ENCODE measurements around the gene PTPN4.

DNA sequence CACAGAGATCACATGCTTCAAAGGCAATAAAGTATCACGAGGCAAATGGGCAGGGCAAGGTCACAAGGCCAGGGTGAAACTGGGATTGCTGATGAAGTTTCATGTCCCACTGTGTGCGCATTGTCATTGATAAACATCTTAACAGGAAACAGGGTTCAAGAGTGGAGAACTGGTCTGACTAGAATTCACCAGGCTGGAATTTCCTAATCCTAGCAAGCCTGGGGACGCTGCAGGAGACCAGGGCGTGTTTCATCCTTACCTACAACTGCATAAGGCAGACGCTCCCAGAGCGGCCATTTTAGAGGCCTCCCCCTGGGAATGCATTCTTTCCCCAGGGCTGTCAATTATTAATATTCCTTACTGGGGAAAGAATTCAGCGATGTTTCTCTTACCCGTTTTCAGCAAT is 33.2 kb downstream of the PTPN4 start:
- TF ChIP-seq, protein P1, sequence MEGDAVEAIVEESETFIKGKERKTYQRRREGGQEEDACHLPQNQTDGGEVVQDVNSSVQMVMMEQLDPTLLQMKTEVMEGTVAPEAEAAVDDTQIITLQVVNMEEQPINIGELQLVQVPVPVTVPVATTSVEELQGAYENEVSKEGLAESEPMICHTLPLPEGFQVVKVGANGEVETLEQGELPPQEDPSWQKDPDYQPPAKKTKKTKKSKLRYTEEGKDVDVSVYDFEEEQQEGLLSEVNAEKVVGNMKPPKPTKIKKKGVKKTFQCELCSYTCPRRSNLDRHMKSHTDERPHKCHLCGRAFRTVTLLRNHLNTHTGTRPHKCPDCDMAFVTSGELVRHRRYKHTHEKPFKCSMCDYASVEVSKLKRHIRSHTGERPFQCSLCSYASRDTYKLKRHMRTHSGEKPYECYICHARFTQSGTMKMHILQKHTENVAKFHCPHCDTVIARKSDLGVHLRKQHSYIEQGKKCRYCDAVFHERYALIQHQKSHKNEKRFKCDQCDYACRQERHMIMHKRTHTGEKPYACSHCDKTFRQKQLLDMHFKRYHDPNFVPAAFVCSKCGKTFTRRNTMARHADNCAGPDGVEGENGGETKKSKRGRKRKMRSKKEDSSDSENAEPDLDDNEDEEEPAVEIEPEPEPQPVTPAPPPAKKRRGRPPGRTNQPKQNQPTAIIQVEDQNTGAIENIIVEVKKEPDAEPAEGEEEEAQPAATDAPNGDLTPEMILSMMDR (IDR thresholded peaks at IDR 0.05): no peak
- TF ChIP-seq POLR2A (IDR thresholded peaks at IDR 0.05) (no peak), EP300 (IDR thresholded peaks at IDR 0.05) (no peak)
